H1 (cell line): Measurements from ENCODE around the gene TMEM45A. TPM values are rescaled to one million over a fixed set of nuclear protein-coding genes. Genes with fewer than 3 reads are reported as not detected.

Source experiments
- CTCF ChIA-PET: fragments of 300-600 bp; sonication (Branson Sonifier 250); formaldehyde crosslinking; loops from one replicate; lab custom pipeline; 2021; ENCODE audit not compliant: partially characterized antibody; lab: Charles Lee
- POLR2A ChIA-PET: fragments of 300-600 bp; sonication (Branson Sonifier 250); formaldehyde crosslinking; loops from one replicate; lab custom pipeline; 2021; ENCODE audit warnings: inconsistent platforms; ENCODE audit not compliant: partially characterized antibody; lab: Charles Lee
- DNase-seq, 2 experiments: peaks; one replicate each; pipeline versions ENCODE4 v3.0.0 to v3.0.0-alpha.2; 2010 to 2022; ENCODE audit warnings: low spot score in 2 of 2, low read depth in 1 of 2, mixed read lengths in 1 of 2
- FAIRE-seq: peaks from 2 replicates; lab custom pipeline; 2011; peaks lifted over from hg19 to GRCh38; lab: Jason Lieb, UNC
- H2AFZ ChIP-seq: 2 replicates; pipeline ENCODE4 v1.8.1; 2012; ENCODE audit warnings: low read length, inconsistent platforms
- H2AK5ac ChIP-seq: 2 replicates; pipeline ENCODE4 v1.6.1; 2013; ENCODE audit warnings: low read depth, low read length
- H2BK120ac ChIP-seq: replicated peaks from 2 replicates; pipeline ENCODE3; 2013; ENCODE audit warnings: low read depth, low read length, inconsistent platforms
- H2BK12ac ChIP-seq: 2 replicates; pipeline ENCODE4 v1.6.1; 2013; ENCODE audit warnings: low read depth, low read length
- H2BK15ac ChIP-seq: 2 replicates; pipeline ENCODE4 v1.6.1; 2013; ENCODE audit warnings: low read length
- H2BK20ac ChIP-seq: 2 replicates; pipeline ENCODE4 v1.6.1; 2013; ENCODE audit warnings: low read length
- H2BK5ac ChIP-seq: 2 replicates; pipeline ENCODE4 v1.6.1; 2013; ENCODE audit warnings: low read depth, low read length
- H3K14ac ChIP-seq: 2 replicates; pipeline ENCODE4 v1.6.1; 2013; ENCODE audit warnings: inconsistent platforms; ENCODE audit not compliant: insufficient read length
- H3K18ac ChIP-seq: 2 replicates; pipeline ENCODE4 v1.6.1; 2013; ENCODE audit warnings: low read length; ENCODE audit errors: extremely low read depth
- H3K23ac ChIP-seq: 2 replicates; pipeline ENCODE4 v1.6.1; 2013; ENCODE audit warnings: inconsistent platforms; ENCODE audit not compliant: insufficient read length
- H3K23me2 ChIP-seq: 2 replicates; pipeline ENCODE4 v1.6.1; 2013; ENCODE audit warnings: low read depth, low read length
- H3K27ac ChIP-seq: 2 replicates; pipeline ENCODE4 v1.6.1; 2011; ENCODE audit warnings: low read depth, low read length, inconsistent platforms
- H3K27me3 ChIP-seq, 4 experiments: replicated peaks in 1 of 4; 1 replicate in 1 of 4; 2 replicates in 3 of 4; pipeline versions ENCODE4 v1.6.1 to v1.8.1; 2011 to 2013; ENCODE audit warnings: low read length in 3 of 4, mild to moderate bottlenecking in 3 of 4, inconsistent platforms in 2 of 4, mixed read lengths in 2 of 4, moderate library complexity in 1 of 4; ENCODE audit not compliant: control insufficient read depth in 3 of 4, insufficient read depth in 3 of 4; ENCODE audit errors: extremely low read depth in 1 of 4
- H3K36me3 ChIP-seq, 4 experiments: 2 replicates each; pipeline versions ENCODE4 v1.6.1 to v1.8.1; 2011 to 2013; ENCODE audit warnings: mild to moderate bottlenecking in 4 of 4, low read length in 3 of 4, moderate library complexity in 2 of 4, control low read depth in 1 of 4, inconsistent platforms in 1 of 4; ENCODE audit not compliant: insufficient read depth in 4 of 4, control insufficient read depth in 2 of 4
- H3K4ac ChIP-seq: replicated peaks from 2 replicates; pipeline ENCODE3; 2013; ENCODE audit warnings: low read length, low read depth, mixed read lengths, inconsistent platforms; ENCODE audit not compliant: insufficient read length
- H3K4me1 ChIP-seq, 4 experiments: replicated peaks in 1 of 4; 1 replicate in 1 of 4; 2 replicates in 3 of 4; pipeline versions ENCODE4 v1.6.1 to v1.8.1; 2011 to 2013; ENCODE audit warnings: low read length in 3 of 4, inconsistent platforms in 2 of 4, mixed read lengths in 1 of 4; ENCODE audit not compliant: insufficient read depth in 4 of 4, control insufficient read depth in 3 of 4
- H3K4me2 ChIP-seq, 2 experiments: 2 replicates each; pipeline versions ENCODE4 v1.6.1 to v1.8.1; 2011 to 2013; ENCODE audit warnings: low read depth in 2 of 2, low read length in 2 of 2, control low read depth in 1 of 2, inconsistent platforms in 1 of 2, mild to moderate bottlenecking in 1 of 2; ENCODE audit not compliant: insufficient read depth in 1 of 2
- H3K4me3 ChIP-seq, 4 experiments: fragments of 200-600, 300-600 bp in 1 of 4; sonication (generic), shearing (Covaris generic), sonication (Bioruptor Twin) in 1 of 4; 2 replicates each; pipeline versions ENCODE4 v1.5.1 to v1.8.1; 2011 to 2016; ENCODE audit warnings: low read length in 4 of 4, low read depth in 3 of 4, control low read depth in 2 of 4, inconsistent platforms in 2 of 4, mild to moderate bottlenecking in 2 of 4, mixed read lengths in 1 of 4, moderate library complexity in 1 of 4; ENCODE audit not compliant: insufficient read depth in 2 of 4; ENCODE audit errors: extremely low read depth in 1 of 4
- H3K56ac ChIP-seq: replicated peaks from 2 replicates; pipeline ENCODE3; 2013; ENCODE audit warnings: low read depth, mild to moderate bottlenecking, mixed read lengths, low read length, inconsistent platforms; ENCODE audit not compliant: insufficient read length
- H3K79me1 ChIP-seq: 2 replicates; pipeline ENCODE4 v1.6.1; 2013; ENCODE audit warnings: low read depth, low read length, control low read depth
- H3K79me2 ChIP-seq, 2 experiments: 2 replicates each; pipeline versions ENCODE4 v1.6.1 to v1.8.1; 2012 to 2013; ENCODE audit warnings: low read length in 2 of 2, mild to moderate bottlenecking in 2 of 2, inconsistent platforms in 1 of 2; ENCODE audit not compliant: insufficient read depth in 2 of 2, control insufficient read depth in 1 of 2
- H3K9ac ChIP-seq, 4 experiments: replicated peaks in 1 of 4; 1 replicate in 1 of 4; 2 replicates in 3 of 4; pipeline versions ENCODE4 v1.6.1 to v1.8.1; 2011 to 2013; ENCODE audit warnings: low read depth in 3 of 4, low read length in 3 of 4, control low read depth in 2 of 4, mild to moderate bottlenecking in 2 of 4, moderate library complexity in 2 of 4, inconsistent platforms in 1 of 4; ENCODE audit errors: extremely low read depth in 1 of 4
- H3K9me3 ChIP-seq, 2 experiments: 2 replicates each; pipeline versions ENCODE4 v1.6.1 to v1.8.1; 2012 to 2013; ENCODE audit warnings: mild to moderate bottlenecking in 2 of 2, moderate library complexity in 2 of 2, control low read depth in 1 of 2, inconsistent platforms in 1 of 2, low read depth in 1 of 2, low read length in 1 of 2, mixed read lengths in 1 of 2; ENCODE audit not compliant: insufficient read depth in 2 of 2
- H4K20me1 ChIP-seq, 2 experiments: replicated peaks in 1 of 2; 2 replicates each; pipeline versions ENCODE3 to v1.8.1; 2011 to 2013; ENCODE audit warnings: inconsistent platforms in 2 of 2, low read length in 2 of 2, mild to moderate bottlenecking in 1 of 2; ENCODE audit not compliant: insufficient read depth in 2 of 2, control insufficient read depth in 1 of 2
- H4K5ac ChIP-seq: 2 replicates; pipeline ENCODE4 v1.6.1; 2013; ENCODE audit warnings: low read length, low read depth, mixed read lengths, inconsistent platforms; ENCODE audit not compliant: insufficient read length
- H4K8ac ChIP-seq: 2 replicates; pipeline ENCODE4 v1.8.0; 2013; ENCODE audit warnings: mild to moderate bottlenecking, moderate library complexity, low read length, inconsistent platforms; ENCODE audit not compliant: insufficient read depth; ENCODE audit errors: extremely low read depth
- H4K91ac ChIP-seq: replicated peaks from 2 replicates; pipeline ENCODE3; 2013; ENCODE audit warnings: low read length, mixed read lengths, inconsistent platforms; ENCODE audit not compliant: insufficient read length
- ATF3 ChIP-seq: IDR thresholded peaks from 2 replicates; pipeline ENCODE4 v1.6.1; 2011; ENCODE audit warnings: low read depth, mild to moderate bottlenecking, low read length; ENCODE audit not compliant: insufficient read depth
- CREB1 ChIP-seq: IDR thresholded peaks from 2 replicates; pipeline ENCODE4 v1.6.1; 2012; ENCODE audit warnings: inconsistent platforms
- EP300 ChIP-seq, 2 experiments: IDR thresholded peaks; 1 replicate in 1 of 2; 2 replicates in 1 of 2; pipeline ENCODE4 v1.6.1; 2011 to 2012; ENCODE audit warnings: low read depth in 2 of 2, low read length in 2 of 2, mild to moderate bottlenecking in 2 of 2, borderline replicate concordance in 1 of 2, inconsistent platforms in 1 of 2, moderate library complexity in 1 of 2
- GTF2F1 ChIP-seq: IDR thresholded peaks from 2 replicates; pipeline ENCODE4 v1.6.1; 2012; ENCODE audit warnings: low read depth, low read length, improper control_type of control experiment, borderline replicate concordance
- KDM4A ChIP-seq: IDR thresholded peaks from one replicate; pipeline ENCODE4 v1.7.1; 2012; ENCODE audit warnings: low read depth, mild to moderate bottlenecking, moderate library complexity, low read length, inconsistent platforms; ENCODE audit not compliant: severe bottlenecking
- MAX ChIP-seq: IDR thresholded peaks from 2 replicates; pipeline ENCODE4 v1.6.1; 2012; ENCODE audit warnings: inconsistent platforms
- POU5F1 ChIP-seq: IDR thresholded peaks from 2 replicates; pipeline ENCODE4 v1.6.1; 2011; ENCODE audit warnings: low read depth, mild to moderate bottlenecking, low read length, moderate library complexity
- RNF2 ChIP-seq: fragments of 200-900, 300-1000 bp; sonication (generic); IDR thresholded peaks from 2 replicates; pipeline ENCODE4 v1.7.1; 2016; ENCODE audit warnings: borderline replicate concordance, low read depth, mild to moderate bottlenecking, antibody characterized with exemption, low read length; ENCODE audit not compliant: poor library complexity, severe bottlenecking; ENCODE audit errors: missing control alignments
- TAF1 ChIP-seq: IDR thresholded peaks from 2 replicates; pipeline ENCODE4 v1.6.1; 2011; ENCODE audit warnings: mild to moderate bottlenecking, low read depth, low read length
- polyA plus RNA-seq, 7 experiments: library from polyadenylated mRNA; depleted of rRNA in 3 of 7; stranded (reverse) in 5 of 7; unstranded in 2 of 7; fragments of >200 nt in 5 of 7; fragments of 200-250 nt in 2 of 7; gene quantifications; 1 replicate in 5 of 7; 2 replicates in 1 of 7; 4 replicates in 1 of 7; pipeline versions ENCODE4 v1.2.1 to v1.2.3, GENCODE V29; 2011 to 2013; ENCODE audit warnings: missing spikeins in 2 of 7, mixed read lengths in 2 of 7
- total RNA-seq: library from RNA; stranded (reverse); fragmentation: NEBNext Ultra II Directional; extraction: Animal tissue kit (Norgen Biotek cat#: 25700); gene quantifications from 2 replicates; pipeline ENCODE4 v1.2.1, GENCODE V29; 2021

Gene TMEM45A
- total and polyA plus RNA-seq, 2 of the 8 experiments (the other 6 are each of a cell fraction or from before 2014, with no cell fraction given): 12.9 to 14.2 TPM

DNA sequence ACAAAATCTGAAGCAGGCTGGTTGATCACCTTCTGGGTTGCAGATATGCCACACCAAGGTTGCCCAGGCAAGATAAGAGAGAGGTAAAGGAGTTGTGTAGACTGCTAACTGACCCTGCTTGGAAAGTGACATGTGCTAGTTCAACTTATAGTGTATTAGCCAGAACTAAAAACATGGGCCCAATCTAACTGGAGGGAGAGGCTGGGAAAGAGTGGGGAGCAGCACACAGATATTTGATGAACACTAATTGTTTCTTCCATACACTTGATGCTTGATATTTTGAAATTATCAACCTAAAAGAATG is 61.9 kb downstream of the TMEM45A start:
- no peak overlapping the region for H4K5ac ChIP-seq
- DNase-seq: no peak
- no peak overlapping the region for H2AFZ ChIP-seq
- H3K4me2 ChIP-seq: no peak overlapping the region
- H3K27ac ChIP-seq: no peak overlapping the region
- POLR2A ChIA-PET: no interaction called here
- H3K79me2 ChIP-seq: no peaks in the 10 kb centered on the region
- H3K18ac ChIP-seq: no peak overlapping the region
- H3K4me1 ChIP-seq: no peaks in the 10 kb centered on the region
- no peak for TF ChIP-seq EP300 (IDR thresholded peaks at IDR 0.05; ENCODE audit: borderline replicate concordance in 1 of 2, low read depth in 2 of 2, low read length in 2 of 2)
- no peak for TF ChIP-seq KDM4A
- TF ChIP-seq MAX: no peak
- no peak for TF ChIP-seq RNF2
- TF ChIP-seq POU5F1: no peak
- no peak for TF ChIP-seq CREB1
- no peak for TF ChIP-seq ATF3
- TF ChIP-seq GTF2F1: no peak
- TF ChIP-seq TAF1: no peak
- TF ChIP-seq, all 59 proteins: peak for 0
- Histone ChIP-seq H3K23me2 (no peaks in the 10 kb centered on the region), H3K36me3 (no peaks in the 10 kb centered on the region), H3K4me3 (no peak overlapping the region), H2BK20ac (no peak overlapping the region), H3K23ac (no peak overlapping the region), H2BK15ac (no peak overlapping the region), H4K8ac (no peak overlapping the region), H3K9ac (no peak overlapping the region), H3K27me3 (no peaks in the 10 kb centered on the region), H2BK12ac (no peak overlapping the region), H3K4ac (no peak overlapping the region), H3K79me1 (no peaks in the 10 kb centered on the region), H3K56ac (no peak overlapping the region), H4K91ac (no peak overlapping the region), H3K9me3 (no peaks in the 10 kb centered on the region), H2BK5ac (no peak overlapping the region), H2AK5ac (no peak overlapping the region), H4K20me1 (no peaks in the 10 kb centered on the region), H2BK120ac (no peak overlapping the region), H3K14ac (no peak overlapping the region)
- no peak for FAIRE-seq
- CTCF ChIA-PET: no interaction called here
